SH-SY5Y (cell line): ENCODE results near the gene RBBP6.

ENCODE experiments used
- GATA2 ChIP-seq: IDR thresholded peaks from 2 replicates; pipeline ENCODE4 v1.6.1; 2011; ENCODE audit warnings: mild to moderate bottlenecking, low read depth, low read length
- GATA3 ChIP-seq: IDR thresholded peaks from 2 replicates; pipeline ENCODE4 v1.6.1; 2011; ENCODE audit warnings: low read depth, mild to moderate bottlenecking, low read length, moderate library complexity

DNA sequence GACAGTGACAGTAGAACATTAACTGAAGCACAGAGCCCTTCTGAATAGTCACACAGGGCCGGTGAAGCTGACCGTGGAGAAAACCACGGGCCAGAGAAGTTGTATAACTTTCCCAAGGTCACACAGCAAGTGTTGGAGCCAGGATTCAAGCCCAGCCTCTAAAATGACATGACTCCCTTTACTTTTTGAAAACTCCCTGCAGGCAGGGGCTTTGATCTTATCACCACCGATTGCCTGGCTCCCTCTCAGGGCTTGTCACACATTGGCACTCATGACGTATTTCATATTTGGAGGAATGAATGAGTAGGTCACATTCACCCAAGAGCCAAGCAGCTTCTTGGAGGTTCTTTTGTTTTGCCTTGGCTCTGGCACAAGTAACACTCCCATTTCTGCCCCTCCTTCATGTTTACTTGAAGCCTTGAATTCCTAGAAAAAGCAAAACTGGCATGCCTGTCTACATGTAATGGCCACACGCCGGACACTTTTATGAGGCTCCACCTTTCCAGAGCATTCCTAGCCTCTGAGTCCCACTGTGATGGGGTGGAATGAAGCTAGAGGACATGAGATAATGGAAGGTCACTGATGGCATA, 13.3 kb upstream of the RBBP6 start:
- no peak for TF ChIP-seq GATA2
- no peak for TF ChIP-seq GATA3
